Middle frontal gyrus (tissue), 1 donor: ENCODE results near the gene PLPP3.

ENCODE experiments used
- DNase-seq: peaks from one replicate; pipeline ENCODE4 v3.0.0-alpha.2; 2015; ENCODE audit warnings: low spot score; ENCODE audit errors: extremely low spot score

Gene PLPP3

DNA sequence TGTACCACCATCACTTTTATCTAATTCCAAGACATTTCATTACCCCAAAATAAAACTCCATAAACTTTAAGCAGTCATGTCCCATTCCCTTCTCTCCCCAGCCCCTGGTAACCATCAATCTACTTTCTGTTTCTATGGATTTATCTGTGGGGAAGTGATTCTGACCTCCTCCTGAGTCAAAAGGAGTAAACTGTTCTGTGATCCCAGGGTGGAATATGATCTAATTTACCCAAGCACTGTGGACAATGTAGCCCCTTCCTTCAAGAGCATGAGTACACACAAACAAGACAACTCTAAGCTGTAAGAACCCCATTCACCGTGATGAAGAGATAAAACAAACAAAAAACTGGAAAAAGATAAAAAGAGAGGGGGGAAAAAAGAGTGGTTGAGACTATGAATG lies 77.9 kb downstream of the PLPP3 start:
- no peak for DNase-seq

- no peak for DNase-seq
Observed at GRCh38 chr1:56496821-56497772, 82.3 kb downstream of the PLPP3 start.

GRCh38 chr1:56496158-56496557 lies 83.2 kb downstream of the PLPP3 start:
- no peak for DNase-seq

DNA sequence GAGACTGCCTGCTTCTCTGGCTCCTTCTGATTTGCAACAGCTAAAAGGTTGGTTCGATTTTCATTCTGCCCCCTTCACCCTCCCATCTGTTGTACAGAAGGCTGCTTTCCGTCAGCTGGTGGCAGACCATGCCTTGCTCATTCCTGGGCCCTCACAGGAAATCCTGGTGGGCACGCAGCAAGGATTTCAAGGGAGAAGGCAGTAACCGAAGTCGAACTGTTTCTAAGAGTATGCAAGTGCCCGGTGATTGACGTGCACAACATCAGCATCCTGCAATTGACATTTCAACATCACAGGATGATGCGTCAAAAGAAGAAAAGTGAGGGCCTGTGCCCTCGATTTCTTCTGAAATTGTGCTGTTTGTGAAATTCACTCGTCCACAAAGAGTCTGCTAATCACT lies 83.8 kb downstream of the PLPP3 start:
- DNase-seq: no peak

DNA sequence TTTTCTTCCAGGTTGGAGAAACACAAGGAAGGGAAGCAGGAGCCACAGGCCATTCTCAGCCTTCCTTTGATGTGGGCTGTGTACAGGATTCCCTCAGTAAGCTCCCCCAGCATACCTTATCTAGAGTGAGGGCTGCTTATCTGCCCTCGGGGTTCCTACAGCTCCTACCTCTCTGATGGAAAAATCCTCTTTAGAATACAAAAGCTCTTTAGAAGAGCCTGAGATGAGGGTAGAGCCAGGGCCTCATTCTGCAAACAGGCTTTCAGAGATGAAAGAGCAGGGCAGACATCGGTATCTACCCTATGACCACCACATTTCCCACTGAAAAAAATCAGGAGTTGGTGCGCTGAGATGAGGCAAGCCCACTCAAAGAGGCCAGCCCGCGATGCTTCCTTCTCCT lies 85.1 kb downstream of the PLPP3 start:
- DNase-seq: no peak

DNA sequence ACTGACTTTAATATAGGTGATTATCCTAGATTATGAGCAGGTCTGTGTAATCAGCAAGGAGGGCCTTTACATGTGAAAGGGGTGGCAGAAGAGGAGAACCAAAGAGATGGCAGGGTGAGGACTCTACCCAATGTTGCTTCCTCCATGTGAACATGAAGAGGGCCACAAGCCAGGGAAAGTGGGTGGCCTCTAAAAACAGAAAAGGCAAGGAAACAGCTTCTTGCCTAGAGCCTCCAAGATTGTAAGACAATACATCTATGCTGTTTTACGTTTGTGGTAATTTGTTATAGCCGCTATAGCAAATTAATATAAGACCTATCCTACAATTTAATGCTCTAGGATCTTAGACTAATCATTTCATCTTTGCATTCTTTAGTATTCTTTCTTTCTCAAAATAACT lies 85.5 kb downstream of the PLPP3 start:
- no peak for DNase-seq

DNA sequence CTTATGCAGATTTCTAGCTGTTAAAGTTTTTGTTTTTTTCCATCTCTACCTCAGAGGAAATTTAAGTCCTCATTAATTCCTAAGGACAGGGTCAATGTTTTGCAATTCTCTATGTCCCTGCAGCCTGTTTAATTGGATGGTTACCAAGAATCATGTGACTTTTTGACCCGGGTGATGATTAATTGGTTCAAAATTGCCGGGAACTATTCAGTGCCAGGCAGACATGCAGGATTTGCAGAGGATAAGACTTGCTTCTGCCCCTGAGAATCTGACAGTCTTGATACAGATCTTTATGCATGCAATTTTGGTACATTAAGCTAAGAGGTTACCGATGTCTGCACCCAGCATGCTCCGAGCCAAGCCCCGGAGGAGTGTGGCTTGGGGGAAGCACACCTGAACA lies 87.9 kb downstream of the PLPP3 start:
- no peak for DNase-seq

DNA sequence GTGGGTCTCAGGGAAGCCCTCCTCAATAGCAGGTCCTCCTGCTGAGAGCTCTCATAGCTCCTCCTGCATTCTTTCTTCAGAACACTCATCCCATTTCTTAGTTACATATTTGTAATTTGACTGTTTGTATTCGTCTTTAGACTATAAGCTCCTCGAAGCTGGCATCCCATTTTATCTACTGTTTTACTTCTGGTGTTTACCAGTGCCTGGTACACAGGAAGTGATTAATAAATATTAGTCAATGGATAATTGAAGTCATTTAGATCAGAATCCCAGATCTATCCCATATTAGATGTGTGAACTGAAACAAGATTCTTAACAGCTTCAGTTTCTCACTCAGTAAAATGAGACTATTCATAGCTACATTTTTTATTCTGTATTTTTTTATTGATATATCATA lies 88.7 kb downstream of the PLPP3 start:
- DNase-seq: no peak

DNA sequence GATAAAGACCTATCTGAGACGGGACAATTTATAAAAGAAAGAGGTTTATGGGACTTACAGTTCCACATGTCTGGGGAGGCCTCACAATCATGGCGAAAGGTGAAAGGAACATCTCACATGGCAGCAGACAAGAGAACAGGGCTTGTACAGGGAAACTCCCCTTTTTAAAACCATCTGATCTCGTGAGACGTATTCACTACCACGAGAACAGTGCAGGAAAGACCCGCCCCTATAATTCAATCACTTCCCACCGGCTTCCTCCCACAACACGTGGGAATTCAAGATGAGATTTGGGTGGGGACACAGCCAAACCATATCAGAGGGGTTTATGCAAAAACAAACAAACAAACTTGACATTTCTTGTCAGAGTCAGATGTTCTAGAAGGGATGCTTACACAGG lies 89.7 kb downstream of the PLPP3 start:
- no peak for DNase-seq

DNA sequence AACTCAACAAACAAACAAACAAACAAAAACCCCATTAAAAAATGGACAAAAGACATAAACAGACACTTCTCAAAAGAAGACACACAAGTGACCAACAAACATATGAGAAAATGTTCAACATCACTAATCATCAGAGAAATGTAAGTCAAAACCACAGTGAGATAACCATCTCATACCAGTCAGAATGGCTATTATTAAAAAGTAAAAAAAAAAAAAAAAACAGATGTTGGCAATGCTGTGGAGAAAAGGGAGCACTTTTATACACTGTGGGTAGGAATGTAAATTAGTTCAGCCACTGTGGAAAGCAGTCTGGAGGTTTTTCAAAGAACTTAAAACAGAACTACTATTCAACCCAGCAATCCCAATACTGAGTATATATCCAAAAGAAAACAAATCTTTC lies 94.7 kb downstream of the PLPP3 start:
- no peak for DNase-seq

DNA sequence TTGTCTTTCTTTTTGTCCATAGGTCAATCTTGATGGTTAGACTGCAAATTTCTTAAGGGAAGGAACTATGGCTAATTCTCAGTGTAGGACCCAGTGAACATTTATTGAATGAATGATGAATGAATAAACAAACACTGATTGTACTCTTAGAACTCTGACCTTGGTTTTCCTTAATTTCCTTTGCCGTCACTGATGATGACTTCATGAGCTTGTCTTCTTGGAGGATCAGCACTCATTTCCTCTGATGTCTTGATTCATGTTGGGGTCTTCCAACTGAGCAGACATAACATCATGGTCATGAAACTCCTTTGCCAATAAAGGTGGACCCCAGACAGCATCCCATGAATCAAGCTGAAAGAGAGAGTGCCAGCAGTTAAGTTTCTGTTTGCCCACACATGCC lies 96.3 kb downstream of the PLPP3 start:
- no peak for DNase-seq

DNA sequence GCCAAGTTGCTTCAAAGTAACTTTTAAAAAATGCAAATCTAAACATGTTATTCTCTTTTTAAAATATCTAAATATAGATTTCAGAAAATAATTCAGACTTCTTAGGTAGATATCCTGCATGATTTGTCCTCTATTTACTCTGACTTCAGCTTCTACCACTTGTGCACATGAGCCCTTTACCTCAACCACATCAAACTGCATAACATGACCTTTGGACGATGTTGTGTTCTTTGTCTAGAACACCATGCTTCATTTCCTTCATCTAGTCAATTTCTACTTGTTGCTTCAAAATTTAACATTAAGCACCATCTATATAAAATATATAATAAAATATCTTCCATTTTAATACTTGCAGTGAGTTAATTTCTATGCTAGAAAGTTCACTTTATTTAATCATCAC lies 96.9 kb downstream of the PLPP3 start:
- DNase-seq: no peak

GRCh38 chr1:56481140-56481694 lies 98.1 kb downstream of the PLPP3 start:
- DNase-seq: no peak

GRCh38 chr1:56478734-56479133 lies 100.6 kb downstream of the PLPP3 start:
- DNase-seq: no peak

- peak; percentile 26 for DNase-seq
Observed at GRCh38 chr1:56477164-56478111, 101.9 kb downstream of the PLPP3 start.

- DNase-seq: no peak
Observed at GRCh38 chr1:56473582-56474270, 105.6 kb downstream of the PLPP3 start.

GRCh38 chr1:56472860-56473259 lies 106.5 kb downstream of the PLPP3 start:
- no peak for DNase-seq

GRCh38 chr1:56469640-56470371 lies 109.6 kb downstream of the PLPP3 start:
- DNase-seq: no peak

- no peak for DNase-seq
Observed at GRCh38 chr1:56468518-56468917, 110.8 kb downstream of the PLPP3 start.

- no peak for DNase-seq
Observed at GRCh38 chr1:56466538-56466937, 112.8 kb downstream of the PLPP3 start.

GRCh38 chr1:56464294-56464693 lies 115.1 kb downstream of the PLPP3 start:
- DNase-seq: no peak
